ENCODE data around the gene SYNE1. TPM values are rescaled to one million over a fixed set of nuclear protein-coding genes. Genes with fewer than 3 reads are reported as not detected.
A peak's percentile ranks its signal among the peaks of the same experiment; 100 is the strongest.

Gene SYNE1
- total RNA-seq, 1 donor from 2014 or later, result 166 TPM

GRCh38 chr6:152301021-152301764, 336.0 kb downstream of the SYNE1 start:
- no peak for DNase-seq
- Histone ChIP-seq H3K4me3 (peak overlapping the region; percentile 58), H3K27me3 (ENCODE audit: low read depth) (no peaks in the 10 kb centered on the region), H3K4me1 (peaks cover 42% of the 10 kb centered on the region), H3K36me3 (peaks cover 26% of the 10 kb centered on the region), H3K9me3 (no peaks in the 10 kb centered on the region), H3K27ac (peak overlapping the region; percentile 84)
- peak; percentile 79 to 86 for ATAC-seq
- no peak for TF ChIP-seq CTCF (IDR thresholded peaks at IDR 0.05)
- intact Hi-C loops (cut with DNase I), result no loop called here

GRCh38 chr6:152300517-152300916, 336.6 kb downstream of the SYNE1 start:
- ATAC-seq, result no peak
- Histone ChIP-seq H3K27me3 (ENCODE audit: low read depth) (no peaks in the 10 kb centered on the region), H3K9me3 (no peaks in the 10 kb centered on the region), H3K36me3 (peaks cover 31% of the 10 kb centered on the region), H3K4me1 (peaks cover 47% of the 10 kb centered on the region), H3K27ac (no peak overlapping the region), H3K4me3 (peak overlapping the region; percentile 58)
- intact Hi-C loops (cut with DNase I), result no loop called here
- no peak for TF ChIP-seq CTCF (IDR thresholded peaks at IDR 0.05)
- DNase-seq, result no peak

- no peaks in the 10 kb centered on the region for H3K9me3 ChIP-seq
- no peak for DNase-seq
- peak overlapping the region; percentile 8 for H3K27ac ChIP-seq
- no peaks in the 10 kb centered on the region for H3K27me3 ChIP-seq (ENCODE audit: low read depth)
- no peak for ATAC-seq
- no peak overlapping the region for H3K4me3 ChIP-seq
- no peak for TF ChIP-seq CTCF (IDR thresholded peaks at IDR 0.05)
- peaks cover 25% of the 10 kb centered on the region for H3K36me3 ChIP-seq
- peaks cover 47% of the 10 kb centered on the region for H3K4me1 ChIP-seq
- intact Hi-C loops (cut with DNase I), result no loop called here
These were observed 338.1 kb downstream of the SYNE1 start for GRCh38 chr6:152298848-152299735.

GRCh38 chr6:152298055-152298647, 339.0 kb downstream of the SYNE1 start:
- Histone ChIP-seq H3K9me3 (no peaks in the 10 kb centered on the region), H3K27me3 (ENCODE audit: low read depth) (no peaks in the 10 kb centered on the region), H3K27ac (no peak overlapping the region), H3K4me1 (peaks cover 47% of the 10 kb centered on the region), H3K36me3 (peaks cover 29% of the 10 kb centered on the region), H3K4me3 (no peak overlapping the region)
- intact Hi-C loops (cut with DNase I), result no loop called here
- no peak for ATAC-seq
- TF ChIP-seq CTCF (IDR thresholded peaks at IDR 0.05), result no peak
- DNase-seq, result no peak

- Histone ChIP-seq H3K4me3 (no peak overlapping the region), H3K9me3 (no peaks in the 10 kb centered on the region), H3K4me1 (peaks cover 43% of the 10 kb centered on the region), H3K27ac (no peak overlapping the region), H3K27me3 (ENCODE audit: low read depth) (no peaks in the 10 kb centered on the region), H3K36me3 (peaks cover 43% of the 10 kb centered on the region)
- intact Hi-C loops (cut with DNase I), result no loop called here
- TF ChIP-seq CTCF (IDR thresholded peaks at IDR 0.05), result no peak
- ATAC-seq, result no peak
- no peak for DNase-seq
These were observed 340.4 kb downstream of the SYNE1 start for GRCh38 chr6:152296648-152297376.

Data from lower lobe of right lung (tissue), 2 donors.